GM18867 (cell line): Measurements from ENCODE around the gene AMZ1.

Experiments
- ATAC-seq: cut with Tn5 transposase; IDR thresholded peaks from one replicate; pipeline ENCODE4 v1.9.1; 2021; ENCODE audit warnings: mild to moderate bottlenecking, moderate library complexity; ENCODE audit not compliant: unreplicated experiment

Gene AMZ1

GRCh38 chr7:2764621-2765020, 76.6 kb downstream of the AMZ1 start:
- ATAC-seq: no peak
